ENCODE results near the gene LRRC75A.

The LRRC75A gene

DNA sequence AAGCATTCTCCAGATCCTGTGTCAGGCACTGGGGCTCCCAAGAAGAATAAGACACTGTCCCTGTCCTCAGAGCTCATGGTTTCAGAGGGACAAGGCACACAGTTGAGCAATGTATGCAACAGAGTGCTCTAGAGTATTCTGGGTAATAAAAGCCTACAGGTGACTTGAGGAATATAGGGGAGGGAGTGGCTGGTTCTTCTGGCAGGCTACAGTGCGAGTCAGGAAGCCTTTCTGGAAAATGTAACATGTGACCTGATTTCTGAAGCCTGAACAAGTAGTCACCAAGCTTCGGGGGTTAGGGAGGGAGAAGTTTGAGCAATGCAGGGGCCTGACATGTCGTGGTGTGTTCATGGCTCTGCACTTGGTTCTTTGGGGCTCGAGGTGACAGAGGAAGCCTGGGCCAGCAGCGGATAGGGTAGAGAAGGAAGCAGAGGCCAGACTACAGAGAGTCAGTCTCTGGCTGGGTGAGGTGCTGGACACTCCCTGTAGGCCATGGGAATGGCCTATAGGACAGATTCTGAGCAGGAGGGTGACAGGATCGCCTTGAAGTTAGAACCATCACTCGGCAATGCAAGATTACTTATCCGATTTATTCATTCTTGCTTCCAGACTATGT, 16.0 kb upstream of the LRRC75A start:
- no peak overlapping the region for H3K4me3 ChIP-seq (ENCODE audit: low read length)
- TF ChIP-seq CTCF (conservative IDR thresholded peaks at IDR 0.05; ENCODE audit: low read length) = no peak
- no peak for DNase-seq (ENCODE audit: low read depth)

DNA sequence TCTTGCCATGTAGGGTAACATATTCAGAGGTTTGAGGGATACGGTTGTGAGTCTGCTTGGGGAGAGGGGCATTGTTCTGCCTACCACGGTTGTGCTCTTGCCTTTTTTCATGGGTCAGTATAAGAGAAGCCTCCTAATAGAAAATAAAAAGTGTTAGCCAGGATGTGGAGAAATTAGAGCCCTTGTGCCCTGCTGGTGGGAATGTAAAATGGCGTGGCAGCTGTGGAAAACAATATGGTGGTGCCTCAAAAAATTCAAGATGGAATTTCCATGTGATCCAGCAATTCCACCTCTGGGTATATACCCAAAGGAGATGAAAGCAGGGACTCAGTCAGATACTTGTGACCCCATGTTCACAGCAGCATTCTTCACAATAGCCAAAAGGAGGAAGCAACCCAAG, 14.2 kb upstream of the LRRC75A start:
- H3K4me3 ChIP-seq (ENCODE audit: low read length) = no peak overlapping the region
- no peak for DNase-seq (ENCODE audit: low read depth)
- peak; percentile 22 for TF ChIP-seq CTCF (conservative IDR thresholded peaks at IDR 0.05; ENCODE audit: low read length)

DNA sequence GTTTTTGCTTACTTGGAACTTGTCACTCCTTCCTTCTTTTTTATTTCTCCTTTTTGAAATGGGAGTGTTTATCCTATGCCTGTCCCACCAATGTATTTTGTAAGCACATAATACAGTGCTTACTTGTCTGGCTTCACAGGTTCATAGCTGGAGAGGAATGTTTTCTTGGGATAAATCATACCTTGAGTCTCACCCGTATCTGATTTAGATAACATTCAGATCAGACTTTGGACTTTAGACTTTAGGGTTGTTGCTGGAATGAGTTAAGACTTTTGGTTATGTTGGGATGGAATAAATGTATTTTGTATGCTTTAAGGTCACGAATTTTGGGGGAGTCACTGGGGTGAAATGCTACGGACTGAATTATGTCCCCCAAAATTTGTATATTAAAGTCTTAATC, 13.0 kb upstream of the LRRC75A start:
- DNase-seq (ENCODE audit: low read depth) = no peak
- H3K4me3 ChIP-seq (ENCODE audit: low read length) = no peak overlapping the region
- TF ChIP-seq CTCF (conservative IDR thresholded peaks at IDR 0.05; ENCODE audit: low read length) = no peak

DNA sequence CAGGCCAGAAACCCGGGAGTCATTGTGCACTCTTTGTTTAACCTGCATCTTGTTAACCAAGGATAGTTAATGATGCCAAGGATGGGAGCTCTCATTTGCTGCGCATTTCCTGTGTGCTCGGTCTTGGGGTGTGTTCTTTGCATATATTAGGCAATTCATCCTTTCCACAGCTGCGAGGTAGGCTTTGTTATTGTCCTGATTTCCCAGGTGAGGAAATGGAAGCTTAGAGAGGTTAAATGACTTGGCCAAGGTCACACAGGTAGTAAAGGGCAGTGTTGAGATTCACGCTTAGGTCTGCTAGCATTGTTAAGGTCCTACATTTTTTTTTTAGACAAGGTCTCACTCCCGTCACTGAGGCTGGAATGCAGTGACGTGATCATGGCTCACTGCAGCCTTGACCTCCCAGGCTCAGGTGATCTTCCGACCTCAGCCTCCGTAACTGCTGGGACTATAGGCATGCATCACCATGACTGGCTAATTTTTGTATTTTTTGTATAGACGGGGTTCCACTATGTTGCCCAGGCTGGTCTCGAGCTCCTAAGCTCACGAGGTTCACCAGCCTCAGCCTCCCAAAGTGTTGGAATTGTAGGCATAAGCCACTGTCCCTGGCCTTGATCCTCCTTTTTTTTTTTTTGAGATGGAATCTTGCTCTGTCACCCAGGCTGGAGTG, 5.0 kb upstream of the LRRC75A start:
- TF ChIP-seq CTCF (conservative IDR thresholded peaks at IDR 0.05; ENCODE audit: low read length) = no peak
- H3K4me3 ChIP-seq (ENCODE audit: low read length) = no peak overlapping the region
- DNase-seq (ENCODE audit: low read depth) = no peak

DNA sequence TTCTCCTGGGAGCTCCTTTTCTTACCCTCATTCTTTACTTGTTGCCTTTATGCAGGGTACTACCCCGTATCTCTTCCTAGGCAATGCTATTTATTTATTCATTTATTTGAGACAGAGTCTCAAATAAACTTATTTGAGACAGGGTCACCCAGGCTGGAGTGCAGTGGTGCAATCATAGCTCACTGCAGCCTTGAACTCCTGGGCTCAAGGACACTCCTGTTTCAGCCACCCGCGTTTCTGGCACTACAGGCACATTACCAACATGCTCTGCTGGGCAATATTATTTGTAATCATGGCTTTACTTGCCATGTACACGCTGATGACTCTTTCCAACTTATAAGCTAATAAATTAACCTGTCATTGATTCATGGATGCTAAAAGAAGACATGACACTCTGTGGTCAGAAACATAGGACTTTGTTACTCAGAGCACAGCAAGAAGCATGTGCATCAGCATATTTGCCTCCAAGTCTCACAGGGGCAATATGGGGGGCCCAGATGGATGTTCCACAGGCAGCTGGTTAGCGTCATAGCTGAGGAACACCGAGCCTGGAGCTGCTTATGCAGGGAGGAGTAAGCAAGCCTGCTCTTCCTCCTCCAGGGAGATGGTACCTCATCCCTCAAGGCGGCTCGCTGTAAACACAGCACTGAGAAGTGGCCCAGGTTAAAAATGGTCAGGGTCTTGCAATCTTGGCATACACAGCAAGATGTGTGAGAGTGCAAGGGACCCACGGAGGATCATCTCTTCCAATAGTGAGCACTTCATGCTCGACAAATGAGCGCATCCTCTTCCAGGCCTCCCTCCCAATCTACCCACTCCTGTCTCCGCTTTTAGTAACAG, 4.2 kb upstream of the LRRC75A start:
- no peak for TF ChIP-seq CTCF (conservative IDR thresholded peaks at IDR 0.05; ENCODE audit: low read length)
- no peak for DNase-seq (ENCODE audit: low read depth)
- H3K4me3 ChIP-seq (ENCODE audit: low read length) = no peak overlapping the region

GRCh38 chr17:16495561-16495960, 3.6 kb upstream of the LRRC75A start:
- no peak for DNase-seq (ENCODE audit: low read depth)
- no peak for TF ChIP-seq CTCF (conservative IDR thresholded peaks at IDR 0.05; ENCODE audit: low read length)
- no peak overlapping the region for H3K4me3 ChIP-seq (ENCODE audit: low read length)

Measured in AG10803 (cell line).